HCT116 (cell line): ENCODE results near the gene TBXAS1. TPM values are rescaled to one million over a fixed set of nuclear protein-coding genes. Genes with fewer than 3 reads are reported as not detected.

Experiments used
- ATAC-seq: fragments of 200-7000 bp; cut with Tn5 transposase; 2 replicates; pipeline ENCODE4 v1.9.1; 2020; ENCODE audit warnings: mild to moderate bottlenecking, moderate library complexity
- BruUV-seq: library from RNA; stranded (reverse); fragments of 400-500 nt; replicated peaks from 2 replicates; lab custom pipeline; 2021; lab: Mats Ljungman, UMichigan
- CTCF ChIA-PET: fragments of 300-600 bp; sonication (Branson Sonifier 250); formaldehyde crosslinking; loops from one replicate; lab custom pipeline; 2021; ENCODE audit warnings: antibody characterized with exemption; lab: Charles Lee
- POLR2A ChIA-PET: fragments of 300-600, 350-600 bp; sonication (Branson Sonifier 250); formaldehyde crosslinking; loops from one replicate; lab custom pipeline; 2021; ENCODE audit warnings: antibody characterized with exemption; lab: Charles Lee
- RAD21 ChIA-PET, 2 experiments: fragments of 300-600 bp; sonication (Branson Sonifier 250); formaldehyde crosslinking; loops; one replicate each; lab custom pipeline; 2023; ENCODE audit warnings: low total read pairs in 2 of 2; ENCODE audit not compliant: uncharacterized antibody in 2 of 2, unreplicated experiment in 2 of 2, low non-redundant PET in 1 of 2; lab: Charles Lee
- DNase-seq: peaks from one replicate; pipeline ENCODE4 v3.0.0-alpha.2; 2010; ENCODE audit warnings: low read depth, low spot score
- H2AFZ ChIP-seq: fragments of 200-600 bp; shearing (Covaris generic), sonication (generic); 2 replicates; pipeline ENCODE4 v1.6.1; 2017; ENCODE audit warnings: low read depth, mixed run types, mixed read lengths, antibody characterized with exemption, low read length; ENCODE audit not compliant: poor library complexity, severe bottlenecking
- H3K27ac ChIP-seq: 2 replicates; pipeline ENCODE4 v1.5.1; 2012; ENCODE audit warnings: low read depth, low read length
- H3K27me3 ChIP-seq: fragments of 200-600 bp; sonication (generic); 2 replicates; pipeline ENCODE4 v1.6.1; 2016; ENCODE audit warnings: mixed run types, low read length, mixed read lengths; ENCODE audit not compliant: insufficient read depth
- H3K36me3 ChIP-seq, 2 experiments: fragments of 200-500 bp in 1 of 2; fragments of 200-600 bp in 1 of 2; sonication (Bioruptor generic) in 1 of 2; sonication (generic) in 1 of 2; 2 replicates each; pipeline versions ENCODE4 v1.5.1 to v1.6.1; 2014 to 2016; ENCODE audit warnings: low read length in 2 of 2, inconsistent platforms in 1 of 2, mixed read lengths in 1 of 2, mixed run types in 1 of 2; ENCODE audit not compliant: insufficient read depth in 2 of 2, control insufficient read depth in 1 of 2
- H3K4me1 ChIP-seq, 2 experiments: fragments of 200-600 bp in 1 of 2; sonication (generic) in 1 of 2; 2 replicates each; pipeline versions ENCODE4 v1.5.1 to v1.6.1; 2012 to 2017; ENCODE audit warnings: low read length in 2 of 2, inconsistent platforms in 1 of 2, mild to moderate bottlenecking in 1 of 2, mixed read lengths in 1 of 2, mixed run types in 1 of 2, moderate library complexity in 1 of 2; ENCODE audit not compliant: insufficient read depth in 2 of 2, control insufficient read depth in 1 of 2
- H3K4me2 ChIP-seq: fragments of 200-600 bp; sonication (generic); 2 replicates; pipeline ENCODE4 v1.6.1; 2017; ENCODE audit warnings: mixed run types, low read length, mixed read lengths
- H3K4me3 ChIP-seq, 2 experiments: fragments of 200-600 bp in 1 of 2; sonication (generic) in 1 of 2; replicated peaks in 1 of 2; 2 replicates each; pipeline ENCODE4 v1.5.1; 2011 to 2016; ENCODE audit warnings: low read length in 2 of 2, control low read depth in 1 of 2, low read depth in 1 of 2, mild to moderate bottlenecking in 1 of 2, mixed read lengths in 1 of 2, mixed run types in 1 of 2
- H3K79me2 ChIP-seq: fragments of 200-600 bp; sonication (generic); 2 replicates; pipeline ENCODE4 v1.6.1; 2017; ENCODE audit warnings: mild to moderate bottlenecking, mixed run types, low read length, moderate library complexity, mixed read lengths; ENCODE audit not compliant: insufficient read depth
- H3K9ac ChIP-seq: fragments of 200-600 bp; sonication (generic); 2 replicates; pipeline ENCODE4 v1.6.1; 2016; ENCODE audit warnings: low read length, mixed read lengths
- H3K9me2 ChIP-seq: fragments of 200-600 bp; sonication (generic), shearing (Covaris generic); 2 replicates; pipeline ENCODE4 v1.6.1; 2017; ENCODE audit warnings: mixed run types, mild to moderate bottlenecking, moderate library complexity; ENCODE audit not compliant: insufficient read depth
- H3K9me3 ChIP-seq, 2 experiments: fragments of 200-500 bp in 1 of 2; fragments of 200-600 bp in 1 of 2; sonication (Bioruptor generic) in 1 of 2; sonication (generic) in 1 of 2; 2 replicates each; pipeline ENCODE4 v1.6.1; 2014 to 2017; ENCODE audit warnings: low read length in 2 of 2, mixed read lengths in 2 of 2, inconsistent platforms in 1 of 2, low read depth in 1 of 2, mild to moderate bottlenecking in 1 of 2, mixed run types in 1 of 2, moderate library complexity in 1 of 2; ENCODE audit not compliant: control insufficient read depth in 1 of 2, insufficient read depth in 1 of 2
- H4K20me1 ChIP-seq: fragments of 200-600 bp; sonication (generic), shearing (Covaris generic); 2 replicates; pipeline ENCODE4 v1.6.1; 2017; ENCODE audit warnings: mixed run types, mild to moderate bottlenecking, moderate library complexity; ENCODE audit not compliant: insufficient read depth
- CBX3 ChIP-seq: IDR thresholded peaks from 2 replicates; pipeline ENCODE4 v1.6.1; 2012; ENCODE audit warnings: low read depth
- CEBPB ChIP-seq: IDR thresholded peaks from 2 replicates; pipeline ENCODE4 v1.6.1; 2012; ENCODE audit warnings: low read depth
- EZH2 ChIP-seq: fragments of 200-600 bp; sonication (generic); IDR thresholded peaks from 2 replicates; pipeline ENCODE4 v1.6.1; 2017; ENCODE audit warnings: antibody characterized with exemption, mixed run types
- FOSL1 ChIP-seq: IDR thresholded peaks from 2 replicates; pipeline ENCODE4 v1.6.1; 2012; ENCODE audit warnings: low read depth
- JUND ChIP-seq: IDR thresholded peaks from 2 replicates; pipeline ENCODE4 v1.6.1; 2012
- POLR2A ChIP-seq: IDR thresholded peaks from 2 replicates; pipeline ENCODE4 v1.7.0; 2011; ENCODE audit warnings: borderline replicate concordance; ENCODE audit not compliant: insufficient read depth, insufficient read length; ENCODE audit errors: extremely low read depth
- POLR2AphosphoS5 ChIP-seq: IDR thresholded peaks from 2 replicates; pipeline ENCODE4 v1.6.1; 2011; ENCODE audit warnings: mild to moderate bottlenecking, low read depth, low read length, moderate library complexity
- RAD21 ChIP-seq: IDR thresholded peaks from 2 replicates; pipeline ENCODE4 v1.6.1; 2012; ENCODE audit warnings: low read depth, mild to moderate bottlenecking
- SIN3A ChIP-seq: IDR thresholded peaks from 2 replicates; pipeline ENCODE4 v1.6.1; 2012; ENCODE audit warnings: low read depth
- SP1 ChIP-seq: IDR thresholded peaks from 2 replicates; pipeline ENCODE4 v1.6.1; 2012; ENCODE audit warnings: low read depth
- SRF ChIP-seq: IDR thresholded peaks from 2 replicates; pipeline ENCODE4 v1.6.1; 2012; ENCODE audit warnings: low read depth
- TCF7L2 ChIP-seq: IDR thresholded peaks from 2 replicates; pipeline ENCODE4 v1.7.0; 2011; ENCODE audit warnings: borderline replicate concordance, inconsistent platforms; ENCODE audit not compliant: insufficient read depth, insufficient read length; ENCODE audit errors: extremely low read depth
- ZFX ChIP-seq: fragments of 450-650 bp; IDR thresholded peaks from 2 replicates; pipeline ENCODE4 v1.6.1; 2017
- ZNF274 ChIP-seq: fragments of 200-500 bp; sonication (Bioruptor generic); IDR thresholded peaks from 2 replicates; pipeline ENCODE4 v1.6.1; 2014; ENCODE audit warnings: mild to moderate bottlenecking, low read depth, low read length, inconsistent platforms
- intact Hi-C: fragments of 100-400 bp; cut with micrococcal nuclease; formaldehyde crosslinking; loops from 2 replicates; pipeline ENCODE4 v1.10.0; 2022
- total RNA-seq: library from RNA; stranded (reverse); gene quantifications from one replicate; pipeline ENCODE4 v1.2.1, GENCODE V29; 2021; ENCODE audit not compliant: unreplicated experiment
- TF ChIP-seq, protein P1 (sequence below): IDR thresholded peaks from 2 replicates; pipeline ENCODE4 v1.6.1; 2012; ENCODE audit warnings: low read depth
- TF ChIP-seq, protein P2 (sequence below): IDR thresholded peaks from 2 replicates; pipeline ENCODE4 v1.6.1; 2011; ENCODE audit warnings: mild to moderate bottlenecking, low read length, moderate library complexity; ENCODE audit not compliant: insufficient replicate concordance; ENCODE audit errors: extremely low read depth
- TF ChIP-seq, protein P3 (sequence below): IDR thresholded peaks from 2 replicates; pipeline ENCODE4 v1.6.1; 2012
- TF ChIP-seq, protein P4 (sequence below): IDR thresholded peaks from 2 replicates; pipeline ENCODE4 v1.6.1; 2012
- TF ChIP-seq, protein P5 (sequence below), 3 experiments: fragments of 200-600 bp in 1 of 3; sonication (generic) in 1 of 3; IDR thresholded peaks in 2 of 3; conservative IDR thresholded peaks in 1 of 3; 2 replicates each; pipeline ENCODE4 v1.5.1; 2012 to 2017; ENCODE audit warnings: low read depth in 2 of 3, low read length in 2 of 3, antibody characterized with exemption in 1 of 3, borderline replicate concordance in 1 of 3, control low read depth in 1 of 3, mild to moderate bottlenecking in 1 of 3, mixed read lengths in 1 of 3, mixed run types in 1 of 3, moderate library complexity in 1 of 3; ENCODE audit not compliant: insufficient read depth in 1 of 3

TBXAS1 gene
- total RNA-seq, 1 experiment from 2014 or later: 1.4 TPM

DNA sequence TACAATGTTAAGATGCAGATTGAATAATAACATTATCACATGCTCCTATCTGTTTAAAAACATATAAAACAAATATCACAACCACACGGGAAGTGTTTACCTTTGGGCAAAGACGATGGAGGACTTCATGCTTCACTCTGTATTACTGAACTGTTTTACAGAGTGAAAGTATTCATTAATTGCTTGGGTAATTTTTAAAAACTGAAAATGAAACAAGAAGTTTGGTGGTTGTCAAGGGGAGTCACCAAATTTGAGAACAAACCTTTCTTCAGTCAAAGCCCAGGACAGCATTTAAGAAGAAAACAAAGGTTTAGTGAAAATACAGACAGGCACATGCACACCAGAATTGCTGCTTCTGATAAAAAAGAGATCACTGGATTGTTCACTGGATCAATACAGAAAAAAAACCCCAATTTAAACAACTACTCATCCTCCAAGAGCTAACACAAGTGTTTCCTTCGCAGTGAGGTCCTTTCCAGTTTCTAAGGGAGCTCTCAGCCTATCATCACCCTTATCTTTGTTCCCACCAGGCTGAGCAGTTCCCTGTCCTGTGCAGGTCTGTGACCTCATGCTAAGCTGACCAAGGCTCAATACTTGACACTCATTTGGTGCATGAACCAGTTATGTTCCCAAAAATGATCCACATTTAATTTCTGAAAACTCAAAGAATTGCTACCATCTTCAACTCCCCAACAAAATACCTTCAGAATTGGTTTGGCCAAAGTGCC lies 224.9 kb downstream of the TBXAS1 start:
- Histone ChIP-seq H3K4me3 (no peak overlapping the region), H3K4me2 (no peak overlapping the region), H3K4me1 (peaks cover 4 to 8% of the 10 kb centered on the region in 2 experiments), H3K9ac (no peak overlapping the region), H3K9me2 (no peaks in the 10 kb centered on the region), H4K20me1 (no peaks in the 10 kb centered on the region), H3K79me2 (peaks cover 2% of the 10 kb centered on the region; the same call in 1 of the 2 replicates), H3K27me3 (no peaks in the 10 kb centered on the region), H3K9me3 (no peaks in the 10 kb centered on the region), H3K27ac (no peak overlapping the region)
- DNase-seq: no peak
- CTCF ChIA-PET: no interaction called here
- POLR2A ChIA-PET: interaction anchor here (1.2 kb wide), 1 partner anchor 9 kb away, joined by 3 read pairs; no protein-coding TSS in a partner anchor
- BruUV-seq: no TSS peak
- intact Hi-C loops: no loop called here
- RAD21 ChIA-PET: no interaction called here
- TF ChIP-seq, protein P1, sequence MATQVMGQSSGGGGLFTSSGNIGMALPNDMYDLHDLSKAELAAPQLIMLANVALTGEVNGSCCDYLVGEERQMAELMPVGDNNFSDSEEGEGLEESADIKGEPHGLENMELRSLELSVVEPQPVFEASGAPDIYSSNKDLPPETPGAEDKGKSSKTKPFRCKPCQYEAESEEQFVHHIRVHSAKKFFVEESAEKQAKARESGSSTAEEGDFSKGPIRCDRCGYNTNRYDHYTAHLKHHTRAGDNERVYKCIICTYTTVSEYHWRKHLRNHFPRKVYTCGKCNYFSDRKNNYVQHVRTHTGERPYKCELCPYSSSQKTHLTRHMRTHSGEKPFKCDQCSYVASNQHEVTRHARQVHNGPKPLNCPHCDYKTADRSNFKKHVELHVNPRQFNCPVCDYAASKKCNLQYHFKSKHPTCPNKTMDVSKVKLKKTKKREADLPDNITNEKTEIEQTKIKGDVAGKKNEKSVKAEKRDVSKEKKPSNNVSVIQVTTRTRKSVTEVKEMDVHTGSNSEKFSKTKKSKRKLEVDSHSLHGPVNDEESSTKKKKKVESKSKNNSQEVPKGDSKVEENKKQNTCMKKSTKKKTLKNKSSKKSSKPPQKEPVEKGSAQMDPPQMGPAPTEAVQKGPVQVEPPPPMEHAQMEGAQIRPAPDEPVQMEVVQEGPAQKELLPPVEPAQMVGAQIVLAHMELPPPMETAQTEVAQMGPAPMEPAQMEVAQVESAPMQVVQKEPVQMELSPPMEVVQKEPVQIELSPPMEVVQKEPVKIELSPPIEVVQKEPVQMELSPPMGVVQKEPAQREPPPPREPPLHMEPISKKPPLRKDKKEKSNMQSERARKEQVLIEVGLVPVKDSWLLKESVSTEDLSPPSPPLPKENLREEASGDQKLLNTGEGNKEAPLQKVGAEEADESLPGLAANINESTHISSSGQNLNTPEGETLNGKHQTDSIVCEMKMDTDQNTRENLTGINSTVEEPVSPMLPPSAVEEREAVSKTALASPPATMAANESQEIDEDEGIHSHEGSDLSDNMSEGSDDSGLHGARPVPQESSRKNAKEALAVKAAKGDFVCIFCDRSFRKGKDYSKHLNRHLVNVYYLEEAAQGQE: no peak
- TF ChIP-seq JUND: no peak
- TF ChIP-seq, protein P2, sequence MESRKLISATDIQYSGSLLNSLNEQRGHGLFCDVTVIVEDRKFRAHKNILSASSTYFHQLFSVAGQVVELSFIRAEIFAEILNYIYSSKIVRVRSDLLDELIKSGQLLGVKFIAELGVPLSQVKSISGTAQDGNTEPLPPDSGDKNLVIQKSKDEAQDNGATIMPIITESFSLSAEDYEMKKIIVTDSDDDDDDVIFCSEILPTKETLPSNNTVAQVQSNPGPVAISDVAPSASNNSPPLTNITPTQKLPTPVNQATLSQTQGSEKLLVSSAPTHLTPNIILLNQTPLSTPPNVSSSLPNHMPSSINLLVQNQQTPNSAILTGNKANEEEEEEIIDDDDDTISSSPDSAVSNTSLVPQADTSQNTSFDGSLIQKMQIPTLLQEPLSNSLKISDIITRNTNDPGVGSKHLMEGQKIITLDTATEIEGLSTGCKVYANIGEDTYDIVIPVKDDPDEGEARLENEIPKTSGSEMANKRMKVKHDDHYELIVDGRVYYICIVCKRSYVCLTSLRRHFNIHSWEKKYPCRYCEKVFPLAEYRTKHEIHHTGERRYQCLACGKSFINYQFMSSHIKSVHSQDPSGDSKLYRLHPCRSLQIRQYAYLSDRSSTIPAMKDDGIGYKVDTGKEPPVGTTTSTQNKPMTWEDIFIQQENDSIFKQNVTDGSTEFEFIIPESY: no peak
- TF ChIP-seq, protein P3, sequence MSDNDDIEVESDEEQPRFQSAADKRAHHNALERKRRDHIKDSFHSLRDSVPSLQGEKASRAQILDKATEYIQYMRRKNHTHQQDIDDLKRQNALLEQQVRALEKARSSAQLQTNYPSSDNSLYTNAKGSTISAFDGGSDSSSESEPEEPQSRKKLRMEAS: no peak
- no peak for TF ChIP-seq SRF
- no peak for TF ChIP-seq SIN3A
- TF ChIP-seq SP1: no peak
- no peak for TF ChIP-seq TCF7L2
- TF ChIP-seq ZFX: no peak
- no peak for TF ChIP-seq EZH2
- TF ChIP-seq, protein P4, sequence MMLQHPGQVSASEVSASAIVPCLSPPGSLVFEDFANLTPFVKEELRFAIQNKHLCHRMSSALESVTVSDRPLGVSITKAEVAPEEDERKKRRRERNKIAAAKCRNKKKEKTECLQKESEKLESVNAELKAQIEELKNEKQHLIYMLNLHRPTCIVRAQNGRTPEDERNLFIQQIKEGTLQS: no peak
- TF ChIP-seq CEBPB: no peak
- TF ChIP-seq POLR2AphosphoS5: no peak
- TF ChIP-seq FOSL1: no peak
- TF ChIP-seq ZNF274: no peak
- TF ChIP-seq CBX3: no peak
- TF ChIP-seq, protein P5, sequence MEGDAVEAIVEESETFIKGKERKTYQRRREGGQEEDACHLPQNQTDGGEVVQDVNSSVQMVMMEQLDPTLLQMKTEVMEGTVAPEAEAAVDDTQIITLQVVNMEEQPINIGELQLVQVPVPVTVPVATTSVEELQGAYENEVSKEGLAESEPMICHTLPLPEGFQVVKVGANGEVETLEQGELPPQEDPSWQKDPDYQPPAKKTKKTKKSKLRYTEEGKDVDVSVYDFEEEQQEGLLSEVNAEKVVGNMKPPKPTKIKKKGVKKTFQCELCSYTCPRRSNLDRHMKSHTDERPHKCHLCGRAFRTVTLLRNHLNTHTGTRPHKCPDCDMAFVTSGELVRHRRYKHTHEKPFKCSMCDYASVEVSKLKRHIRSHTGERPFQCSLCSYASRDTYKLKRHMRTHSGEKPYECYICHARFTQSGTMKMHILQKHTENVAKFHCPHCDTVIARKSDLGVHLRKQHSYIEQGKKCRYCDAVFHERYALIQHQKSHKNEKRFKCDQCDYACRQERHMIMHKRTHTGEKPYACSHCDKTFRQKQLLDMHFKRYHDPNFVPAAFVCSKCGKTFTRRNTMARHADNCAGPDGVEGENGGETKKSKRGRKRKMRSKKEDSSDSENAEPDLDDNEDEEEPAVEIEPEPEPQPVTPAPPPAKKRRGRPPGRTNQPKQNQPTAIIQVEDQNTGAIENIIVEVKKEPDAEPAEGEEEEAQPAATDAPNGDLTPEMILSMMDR (IDR thresholded peaks at IDR 0.05 in 2 of 3, conservative IDR thresholded peaks at IDR 0.05 in 1 of 3; ENCODE audit: borderline replicate concordance in 1 of 3, insufficient read depth in 1 of 3, low read depth in 2 of 3, low read length in 2 of 3): no peak
- TF ChIP-seq RAD21: no peak
- TF ChIP-seq POLR2A: no peak
- TF ChIP-seq, all 23 proteins: peak for 0
- peaks cover 0 to 6% of the 10 kb centered on the region in 2 experiments; a peak in 1 of 4 replicates for H3K36me3 ChIP-seq
- ATAC-seq: no peak
- H2AFZ ChIP-seq: no peak overlapping the region
